T-helper 1 cell treated with Interleukin-12 subunit alpha and Interleukin-12 subunit beta and Interleukin-4 antibody, amounts not matched to agents 30 μg/mL and 1 μg/mL, for 36 hours (primary cell): ENCODE data around the gene KCNT1.

Experiments
- H3K27ac Mint-ChIP-seq: one replicate; pipeline ENCODE4 v1.8.0; 2021; ENCODE audit warnings: mild to moderate bottlenecking, mixed read lengths
- H3K27me3 Mint-ChIP-seq: one replicate; pipeline ENCODE4 v1.8.0; 2021; ENCODE audit warnings: low read depth, mixed read lengths
- H3K36me3 Mint-ChIP-seq: one replicate; pipeline ENCODE4 v1.8.0; 2021; ENCODE audit warnings: low read depth, mixed read lengths
- H3K4me1 Mint-ChIP-seq: one replicate; pipeline ENCODE4 v1.8.0; 2021; ENCODE audit warnings: low read depth, mixed read lengths
- H3K4me3 Mint-ChIP-seq: one replicate; pipeline ENCODE4 v1.8.0; 2021; ENCODE audit warnings: mild to moderate bottlenecking, moderate library complexity, mixed read lengths
- H3K9me3 Mint-ChIP-seq: one replicate; pipeline ENCODE4 v1.8.0; 2021; ENCODE audit warnings: mixed read lengths

KCNT1 gene

DNA sequence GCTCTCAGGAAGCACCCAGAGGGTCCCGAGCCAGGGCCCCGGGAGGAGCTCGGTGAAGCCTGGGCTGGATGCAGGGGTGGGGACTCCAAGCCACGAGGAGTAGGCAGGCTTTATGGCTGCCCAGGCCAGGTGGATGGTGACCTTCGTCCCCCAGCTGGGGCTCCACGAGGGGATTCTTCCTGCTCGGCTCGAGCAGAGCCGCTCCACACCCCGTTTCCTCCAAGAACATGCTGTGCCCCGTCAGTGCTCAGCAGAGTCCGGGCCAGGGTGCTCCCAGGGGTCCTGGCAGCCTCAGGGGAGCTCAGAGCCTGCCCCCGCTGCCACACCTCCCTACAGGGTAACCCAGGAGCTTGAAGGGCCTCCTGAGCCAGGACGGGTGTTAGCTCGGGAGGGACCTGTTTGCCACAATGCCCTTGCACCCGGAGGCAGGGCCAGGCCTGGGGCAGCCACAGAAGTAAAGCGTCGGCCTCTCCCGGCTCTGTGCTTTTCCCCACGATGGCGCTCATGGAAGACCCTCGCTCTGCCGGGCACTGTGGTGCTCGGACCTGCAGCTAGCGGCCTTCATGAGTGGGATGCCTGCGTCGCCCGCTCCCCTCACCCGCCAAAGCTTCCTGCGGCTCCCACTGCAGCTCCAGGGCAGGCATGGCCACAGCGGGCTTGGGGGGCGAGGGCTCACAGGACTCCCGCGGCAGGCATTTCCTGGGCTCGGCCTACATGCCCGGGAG is 86.8 kb downstream of the KCNT1 start:
- Mint-ChIP-seq H3K4me3 (no peak overlapping the region), H3K27me3 (no peaks in the 10 kb centered on the region), H3K36me3 (no peaks in the 10 kb centered on the region)

GRCh38 chr9:135789838-135790291 is 87.9 kb downstream of the KCNT1 start:
- Mint-ChIP-seq H3K27me3 (no peaks in the 10 kb centered on the region), H3K36me3 (no peaks in the 10 kb centered on the region), H3K4me3 (no peak overlapping the region), H3K9me3 (no peaks in the 10 kb centered on the region), H3K4me1 (no peaks in the 10 kb centered on the region), H3K27ac (no peak overlapping the region)

More for the DNA sequence above, 86.8 kb downstream of the KCNT1 start:
- no peaks in the 10 kb centered on the region for H3K9me3 Mint-ChIP-seq
- H3K27ac Mint-ChIP-seq: no peak overlapping the region
- no peaks in the 10 kb centered on the region for H3K4me1 Mint-ChIP-seq

GRCh38 chr9:135790356-135790755 is 88.4 kb downstream of the KCNT1 start:
- no peaks in the 10 kb centered on the region for H3K9me3 Mint-ChIP-seq
- H3K36me3 Mint-ChIP-seq: no peaks in the 10 kb centered on the region
- H3K4me1 Mint-ChIP-seq: no peaks in the 10 kb centered on the region
- no peak overlapping the region for H3K27ac Mint-ChIP-seq
- H3K27me3 Mint-ChIP-seq: no peaks in the 10 kb centered on the region
- no peak overlapping the region for H3K4me3 Mint-ChIP-seq

GRCh38 chr9:135790850-135791249 is 88.9 kb downstream of the KCNT1 start:
- H3K9me3 Mint-ChIP-seq: no peaks in the 10 kb centered on the region
- H3K27ac Mint-ChIP-seq: no peak overlapping the region
- H3K36me3 Mint-ChIP-seq: no peaks in the 10 kb centered on the region
- no peaks in the 10 kb centered on the region for H3K4me1 Mint-ChIP-seq
- H3K27me3 Mint-ChIP-seq: no peaks in the 10 kb centered on the region
- no peak overlapping the region for H3K4me3 Mint-ChIP-seq

GRCh38 chr9:135791431-135792267 is 89.7 kb downstream of the KCNT1 start:
- Mint-ChIP-seq H3K36me3 (no peaks in the 10 kb centered on the region), H3K27ac (no peak overlapping the region), H3K4me3 (no peak overlapping the region), H3K4me1 (no peaks in the 10 kb centered on the region), H3K9me3 (no peaks in the 10 kb centered on the region), H3K27me3 (no peaks in the 10 kb centered on the region)

DNA sequence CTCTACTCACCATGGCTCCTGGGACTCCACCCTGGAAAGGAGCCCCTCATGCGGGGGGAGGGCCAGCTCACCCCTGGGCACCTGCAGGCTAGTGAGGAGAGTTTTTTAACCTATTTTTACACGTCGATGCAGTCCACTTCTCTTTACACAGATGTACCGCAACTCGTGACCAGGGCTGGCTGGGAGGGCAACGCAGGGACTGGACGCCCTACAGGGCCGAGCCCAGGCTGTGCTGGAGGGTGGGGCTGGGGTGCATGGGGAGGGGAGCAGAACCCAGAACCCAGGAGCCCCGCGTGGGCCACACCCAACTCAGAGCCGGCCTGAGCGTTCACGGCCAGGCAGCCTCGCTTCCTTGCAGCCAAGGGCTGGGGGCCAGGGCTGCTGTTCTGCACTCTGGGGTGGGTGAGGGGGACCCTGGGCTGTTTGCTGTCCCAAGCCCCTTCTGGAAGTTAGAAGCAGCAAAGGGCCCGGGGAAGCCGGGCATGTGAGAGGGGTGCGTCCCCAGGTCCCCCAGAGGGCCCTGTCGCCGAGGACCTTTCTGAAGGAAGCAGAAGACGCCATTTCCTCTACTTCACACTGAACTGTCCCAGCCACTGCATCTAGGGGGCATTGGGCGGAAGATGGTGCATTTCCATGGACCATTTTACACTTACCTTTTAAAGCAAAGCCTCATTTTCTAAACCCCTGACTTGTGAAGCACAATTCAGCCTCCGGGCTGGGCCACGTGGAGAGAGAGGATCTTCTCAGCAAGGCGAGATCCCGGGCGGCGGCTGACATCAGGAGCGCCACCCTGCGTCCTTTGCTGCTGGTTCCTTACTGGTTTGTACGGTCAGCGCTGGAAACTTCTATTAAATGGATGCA is 90.5 kb downstream of the KCNT1 start:
- H3K27ac Mint-ChIP-seq: no peak overlapping the region
- no peaks in the 10 kb centered on the region for H3K9me3 Mint-ChIP-seq
- no peaks in the 10 kb centered on the region for H3K27me3 Mint-ChIP-seq
- no peak overlapping the region for H3K4me3 Mint-ChIP-seq
- H3K4me1 Mint-ChIP-seq: no peaks in the 10 kb centered on the region
- no peaks in the 10 kb centered on the region for H3K36me3 Mint-ChIP-seq

- Mint-ChIP-seq H3K36me3 (no peaks in the 10 kb centered on the region), H3K9me3 (no peaks in the 10 kb centered on the region), H3K27ac (no peak overlapping the region), H3K4me1 (no peaks in the 10 kb centered on the region), H3K4me3 (no peak overlapping the region), H3K27me3 (no peaks in the 10 kb centered on the region)
Measured at GRCh38 chr9:135793221-135794056, 91.5 kb downstream of the KCNT1 start.

- Mint-ChIP-seq H3K27me3 (no peaks in the 10 kb centered on the region), H3K9me3 (no peaks in the 10 kb centered on the region), H3K4me1 (no peaks in the 10 kb centered on the region), H3K27ac (no peak overlapping the region), H3K4me3 (no peak overlapping the region), H3K36me3 (no peaks in the 10 kb centered on the region)
Measured at GRCh38 chr9:135794057-135794335, 92.0 kb downstream of the KCNT1 start.

DNA sequence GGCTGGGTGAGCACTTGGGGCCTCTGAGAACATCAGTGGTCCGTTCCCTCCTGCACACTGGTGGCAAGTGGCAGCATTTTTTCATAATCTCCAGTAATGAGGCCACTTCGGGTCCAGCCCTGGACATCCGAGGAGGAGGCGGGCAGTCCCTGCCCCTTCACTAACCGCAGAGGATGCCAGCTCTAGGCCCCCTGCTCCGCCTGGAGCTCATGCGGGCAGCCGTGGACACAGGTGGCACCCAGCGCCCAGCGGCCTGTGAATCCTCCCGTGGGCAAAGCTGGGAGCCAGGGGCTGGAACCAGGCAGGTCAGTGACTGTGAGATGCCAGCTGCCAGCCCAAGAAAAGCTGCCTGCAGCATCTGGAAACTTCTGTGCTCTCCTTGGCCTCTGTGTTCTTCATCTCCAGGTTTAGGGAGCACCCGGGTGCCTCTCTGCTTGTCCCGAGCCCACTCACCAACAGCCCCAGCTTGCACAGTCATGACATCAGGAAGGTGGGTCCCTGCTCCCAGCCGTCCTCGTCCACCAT is 92.4 kb downstream of the KCNT1 start:
- Mint-ChIP-seq H3K9me3 (no peaks in the 10 kb centered on the region), H3K27ac (no peak overlapping the region), H3K36me3 (no peaks in the 10 kb centered on the region), H3K4me1 (no peaks in the 10 kb centered on the region), H3K27me3 (no peaks in the 10 kb centered on the region), H3K4me3 (no peak overlapping the region)

DNA sequence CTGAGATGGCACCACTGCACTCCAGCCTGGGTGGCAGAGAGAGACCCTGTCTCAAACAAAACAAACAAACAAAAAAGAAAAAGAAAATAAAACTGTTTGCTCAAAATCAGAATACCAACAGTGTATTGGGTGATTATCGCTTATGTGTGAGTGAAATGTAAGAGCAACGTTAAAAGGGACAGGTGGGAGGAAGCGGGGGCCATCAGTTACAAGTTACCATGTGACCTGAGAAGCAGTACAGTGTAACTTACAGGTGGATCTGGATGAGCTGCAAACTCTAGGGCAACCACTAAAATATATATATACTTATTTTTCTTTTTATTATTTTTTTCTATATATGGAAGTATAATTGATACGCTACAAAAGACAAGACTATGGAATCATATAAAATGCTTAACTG is 93.4 kb downstream of the KCNT1 start:
- Mint-ChIP-seq H3K4me3 (no peak overlapping the region), H3K4me1 (no peaks in the 10 kb centered on the region), H3K36me3 (no peaks in the 10 kb centered on the region), H3K9me3 (no peaks in the 10 kb centered on the region), H3K27me3 (no peaks in the 10 kb centered on the region), H3K27ac (no peak overlapping the region)

- Mint-ChIP-seq H3K36me3 (no peaks in the 10 kb centered on the region), H3K4me1 (no peaks in the 10 kb centered on the region), H3K27me3 (no peaks in the 10 kb centered on the region), H3K27ac (no peak overlapping the region), H3K9me3 (no peaks in the 10 kb centered on the region), H3K4me3 (no peak overlapping the region)
Measured at GRCh38 chr9:135796784-135797485, 95.0 kb downstream of the KCNT1 start.

DNA sequence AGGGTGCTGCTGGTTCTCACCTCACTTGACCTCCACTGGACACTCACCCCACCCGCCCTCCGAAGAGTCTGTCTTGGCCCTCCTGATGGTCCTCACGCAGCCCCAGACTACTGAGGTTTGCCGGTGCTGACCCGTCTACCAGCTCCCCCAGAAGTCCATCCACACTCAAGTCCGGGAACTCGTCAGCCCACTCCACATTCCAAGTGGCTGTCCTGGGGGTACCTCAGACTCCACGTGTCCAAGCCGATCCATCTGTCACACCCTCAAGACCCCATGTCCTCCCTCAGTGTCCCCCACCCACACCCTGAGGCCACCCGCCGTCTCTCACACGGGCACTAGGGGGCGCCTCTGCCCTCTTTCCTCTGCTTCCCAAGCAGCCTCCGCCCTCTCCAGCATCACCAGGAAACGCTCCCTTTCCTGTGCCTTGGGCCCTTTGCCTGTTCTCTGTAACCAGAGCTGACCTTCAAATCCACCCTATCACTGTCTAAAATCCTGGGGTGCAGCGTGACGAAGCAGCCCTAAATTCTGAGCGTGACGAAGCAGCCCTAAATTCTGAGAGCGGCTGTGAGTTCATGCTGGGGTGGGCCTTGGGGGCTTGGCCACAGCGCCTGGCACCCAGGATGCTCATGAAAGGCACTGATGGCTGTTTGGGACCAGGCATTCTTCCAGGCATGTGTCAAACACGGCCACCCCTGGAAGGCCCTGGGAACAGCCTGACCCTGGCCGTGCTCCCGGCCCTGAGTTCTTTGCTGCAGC is 95.7 kb downstream of the KCNT1 start:
- Mint-ChIP-seq H3K27ac (no peak overlapping the region), H3K9me3 (no peaks in the 10 kb centered on the region), H3K36me3 (no peaks in the 10 kb centered on the region), H3K4me1 (no peaks in the 10 kb centered on the region), H3K27me3 (no peaks in the 10 kb centered on the region), H3K4me3 (no peak overlapping the region)

GRCh38 chr9:135798263-135798585 is 96.2 kb downstream of the KCNT1 start:
- no peak overlapping the region for H3K4me3 Mint-ChIP-seq
- H3K4me1 Mint-ChIP-seq: no peaks in the 10 kb centered on the region
- H3K27me3 Mint-ChIP-seq: no peaks in the 10 kb centered on the region
- H3K27ac Mint-ChIP-seq: no peak overlapping the region
- no peaks in the 10 kb centered on the region for H3K36me3 Mint-ChIP-seq
- no peaks in the 10 kb centered on the region for H3K9me3 Mint-ChIP-seq
